Stomach smooth muscle (tissue), 2 donors: Measurements from ENCODE around the gene SHISA6.

Experiments used
- H3K27ac ChIP-seq: one replicate; pipeline ENCODE4 v1.7.0; 2013; ENCODE audit warnings: mild to moderate bottlenecking, low read length, inconsistent platforms
- H3K27me3 ChIP-seq, 2 donors: one replicate each; pipeline ENCODE4 v1.7.0; 2013; ENCODE audit warnings: low read length in 2 of 2; ENCODE audit not compliant: insufficient read depth in 2 of 2, control insufficient read depth in 1 of 2
- H3K36me3 ChIP-seq, 2 donors: one replicate each; pipeline ENCODE4 v1.7.0; 2013; ENCODE audit warnings: low read length in 2 of 2; ENCODE audit not compliant: control insufficient read depth in 2 of 2, insufficient read depth in 2 of 2
- H3K4me1 ChIP-seq: one replicate; pipeline ENCODE4 v1.7.0; 2013; ENCODE audit warnings: low read length; ENCODE audit not compliant: control insufficient read depth, insufficient read depth
- H3K4me3 ChIP-seq, 2 donors: one replicate each; pipeline ENCODE4 v1.7.0; 2013; ENCODE audit warnings: low read length in 2 of 2
- H3K9ac ChIP-seq, 2 donors: one replicate each; pipeline ENCODE4 v1.7.0; 2013; ENCODE audit warnings: low read length in 2 of 2, mild to moderate bottlenecking in 1 of 2
- H3K9me3 ChIP-seq, 2 donors: one replicate each; pipeline ENCODE4 v1.7.0; 2013; ENCODE audit warnings: low read length in 2 of 2; ENCODE audit not compliant: control insufficient read depth in 2 of 2
- donor health status: healthy.
- donor health status: Pancreatic carcinoma.

SHISA6 gene

DNA sequence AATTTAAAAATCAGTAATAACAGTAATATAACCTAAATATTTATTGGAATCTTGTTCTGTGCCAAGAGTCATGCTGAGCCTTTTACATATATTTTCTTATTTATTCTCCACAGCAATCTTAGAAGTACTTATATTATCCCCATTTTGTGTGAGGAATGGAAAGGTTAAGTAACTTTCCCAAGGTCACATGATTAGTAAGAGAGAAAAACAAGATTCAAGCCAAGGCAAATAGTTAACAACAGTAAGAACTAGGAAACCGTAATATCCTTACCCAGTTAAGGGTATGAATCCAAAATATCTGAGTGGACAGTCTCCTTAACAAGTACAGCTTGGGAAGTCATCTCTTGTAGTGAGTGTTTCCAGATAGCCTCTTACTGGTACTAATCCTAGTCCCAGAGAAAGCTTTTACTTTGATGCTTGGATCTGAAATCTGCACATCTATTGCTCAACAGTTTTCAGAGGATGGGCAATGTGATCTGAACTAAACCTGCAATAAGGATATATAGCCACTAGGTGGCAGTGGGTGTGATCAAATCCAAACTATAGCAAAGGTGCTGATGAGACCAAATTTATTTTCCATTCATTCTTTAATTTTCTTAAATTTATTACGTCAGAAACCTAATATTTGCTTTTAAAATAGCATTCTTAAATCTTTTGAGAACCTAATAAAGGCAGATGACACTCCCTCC is 23.3 kb downstream of the SHISA6 start:
- no peak overlapping the region for H3K27ac ChIP-seq
- no peaks in the 10 kb centered on the region for H3K27me3 ChIP-seq
- no peak overlapping the region for H3K4me3 ChIP-seq
- peaks cover 0 to 7% of the 10 kb centered on the region in 2 donors for H3K9me3 ChIP-seq
- no peaks in the 10 kb centered on the region for H3K36me3 ChIP-seq
- no peaks in the 10 kb centered on the region for H3K4me1 ChIP-seq
- H3K9ac ChIP-seq, result no peak overlapping the region

GRCh38 chr17:11267999-11268575 is 27.1 kb downstream of the SHISA6 start:
- Histone ChIP-seq H3K9ac (no peak overlapping the region), H3K9me3 (peaks cover 0 to 7% of the 10 kb centered on the region in 2 donors), H3K36me3 (no peaks in the 10 kb centered on the region), H3K27me3 (no peaks in the 10 kb centered on the region), H3K27ac (no peak overlapping the region), H3K4me1 (no peaks in the 10 kb centered on the region), H3K4me3 (no peak overlapping the region)

DNA sequence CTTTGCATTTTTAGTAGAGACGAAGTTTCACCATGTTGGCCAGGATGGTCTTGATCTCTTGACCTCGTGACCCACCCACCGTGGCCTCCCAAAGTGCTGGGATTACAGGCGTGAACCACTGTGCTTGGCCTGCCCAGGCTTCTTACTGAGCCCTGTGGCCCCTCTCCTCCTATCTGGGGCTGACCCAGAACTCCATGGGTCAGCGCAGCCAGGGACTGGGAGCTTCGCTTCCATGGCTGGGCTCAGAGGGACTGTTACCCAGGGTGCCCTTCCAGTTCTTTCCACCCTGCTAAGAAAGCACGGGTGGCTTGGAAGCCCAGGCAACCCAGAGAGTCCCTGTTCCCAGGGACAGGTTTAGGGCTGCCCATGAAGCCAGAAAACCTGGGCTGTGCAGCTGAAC is 28.2 kb downstream of the SHISA6 start:
- no peak overlapping the region for H3K9ac ChIP-seq

DNA sequence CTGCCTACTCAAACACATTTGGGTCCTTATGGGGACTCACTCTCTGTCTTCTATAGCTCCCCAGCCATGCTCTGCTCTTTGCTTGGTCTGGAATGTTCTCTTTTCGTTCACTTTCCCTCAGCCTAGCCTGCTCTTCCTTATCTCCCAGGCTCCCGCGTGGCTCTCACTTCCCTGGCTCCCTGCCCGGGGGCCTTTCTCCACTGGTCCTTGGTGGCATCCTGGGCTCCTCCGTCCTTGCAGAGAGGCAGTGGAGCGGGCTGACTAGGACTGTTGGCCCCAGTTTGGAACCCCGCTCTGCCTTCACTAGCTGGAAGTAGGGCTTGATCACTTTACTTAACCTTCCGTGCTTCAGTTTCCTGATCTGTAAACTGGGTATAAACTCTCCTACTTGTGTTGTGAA is 31.2 kb downstream of the SHISA6 start:
- Histone ChIP-seq H3K4me1 (no peaks in the 10 kb centered on the region), H3K9me3 (no peaks in the 10 kb centered on the region), H3K27me3 (no peaks in the 10 kb centered on the region), H3K4me3 (no peak overlapping the region), H3K9ac (no peak overlapping the region), H3K36me3 (no peaks in the 10 kb centered on the region), H3K27ac (no peak overlapping the region)

More for the DNA sequence above, 28.2 kb downstream of the SHISA6 start:
- Histone ChIP-seq H3K27ac (no peak overlapping the region), H3K4me1 (no peaks in the 10 kb centered on the region), H3K36me3 (no peaks in the 10 kb centered on the region), H3K4me3 (no peak overlapping the region), H3K27me3 (no peaks in the 10 kb centered on the region), H3K9me3 (no peaks in the 10 kb centered on the region)

GRCh38 chr17:11273596-11273995 is 32.6 kb downstream of the SHISA6 start:
- no peaks in the 10 kb centered on the region for H3K27me3 ChIP-seq
- no peak overlapping the region for H3K4me3 ChIP-seq
- H3K27ac ChIP-seq, result no peak overlapping the region
- no peak overlapping the region for H3K9ac ChIP-seq
- no peaks in the 10 kb centered on the region for H3K4me1 ChIP-seq
- H3K36me3 ChIP-seq, result no peaks in the 10 kb centered on the region
- H3K9me3 ChIP-seq, result peaks cover 0 to 2% of the 10 kb centered on the region in 2 donors

GRCh38 chr17:11274106-11274505 is 33.1 kb downstream of the SHISA6 start:
- Histone ChIP-seq H3K9me3 (peaks cover 0 to 2% of the 10 kb centered on the region in 2 donors), H3K4me3 (no peak overlapping the region), H3K36me3 (no peaks in the 10 kb centered on the region), H3K4me1 (no peaks in the 10 kb centered on the region), H3K27me3 (no peaks in the 10 kb centered on the region), H3K9ac (no peak overlapping the region), H3K27ac (no peak overlapping the region)

DNA sequence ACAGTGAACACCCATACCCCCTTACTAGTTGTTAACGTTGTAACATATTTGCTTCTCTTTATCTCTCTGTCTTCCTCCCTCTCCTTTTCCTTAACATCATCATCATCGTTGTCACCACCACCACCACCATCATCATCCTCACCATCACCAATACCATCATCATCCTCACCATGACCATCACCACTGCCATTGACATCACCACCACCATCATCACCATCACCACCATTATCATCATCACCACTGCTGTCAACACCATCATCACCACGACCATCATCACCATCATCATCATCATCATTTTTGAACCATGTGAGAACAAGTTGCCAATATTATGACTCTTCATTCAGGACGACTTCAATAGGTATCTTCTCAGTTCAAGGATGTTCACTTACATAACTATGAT is 35.5 kb downstream of the SHISA6 start:
- Histone ChIP-seq H3K27ac (no peak overlapping the region), H3K36me3 (no peaks in the 10 kb centered on the region), H3K27me3 (no peaks in the 10 kb centered on the region), H3K4me1 (no peaks in the 10 kb centered on the region), H3K9ac (no peak overlapping the region), H3K9me3 (peaks cover 0 to 2% of the 10 kb centered on the region in 2 donors), H3K4me3 (no peak overlapping the region)

DNA sequence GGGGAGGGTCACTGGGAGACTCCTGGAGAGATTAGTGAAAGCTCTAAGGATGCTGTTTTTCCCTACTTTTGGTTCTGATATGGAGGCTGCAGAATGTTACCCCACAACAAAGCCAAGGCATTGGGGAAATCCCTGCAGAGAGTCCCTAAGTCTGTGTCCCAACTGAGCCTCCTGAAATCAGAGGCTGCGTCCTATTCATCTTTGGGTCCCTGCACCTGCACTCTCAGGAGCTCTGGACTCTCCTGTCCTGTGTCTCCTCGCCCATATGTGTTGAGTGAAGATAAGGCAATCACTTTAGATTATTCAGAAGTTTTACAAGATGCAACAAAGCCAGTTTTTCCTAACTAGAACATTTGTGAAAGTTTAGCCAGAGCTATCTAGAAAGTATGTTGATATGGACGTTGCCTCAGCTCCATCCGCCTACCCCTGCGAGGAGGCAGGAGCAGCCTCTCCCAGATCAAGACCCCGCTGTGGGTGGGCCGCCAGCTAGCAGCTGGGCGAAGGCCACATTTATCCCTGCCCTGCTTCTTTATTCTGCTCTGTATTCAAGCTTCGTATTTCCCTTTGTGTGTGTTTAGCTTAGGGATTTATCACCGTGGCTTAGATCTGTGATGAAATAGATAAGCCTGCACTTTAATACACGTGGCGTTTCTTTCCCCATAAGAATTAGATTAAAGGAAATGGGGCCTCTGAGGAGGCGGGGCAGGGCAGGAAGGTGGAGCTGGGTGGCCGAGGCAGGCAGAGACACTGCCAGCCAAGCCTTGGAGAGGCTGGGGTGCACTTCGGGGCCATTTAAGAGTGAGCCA is 37.4 kb downstream of the SHISA6 start:
- H3K36me3 ChIP-seq, result no peaks in the 10 kb centered on the region
- no peak overlapping the region for H3K27ac ChIP-seq
- no peaks in the 10 kb centered on the region for H3K27me3 ChIP-seq
- peaks cover 0 to 2% of the 10 kb centered on the region in 2 donors for H3K9me3 ChIP-seq
- no peak overlapping the region for H3K4me3 ChIP-seq
- H3K4me1 ChIP-seq, result no peaks in the 10 kb centered on the region
- H3K9ac ChIP-seq, result no peak overlapping the region

DNA sequence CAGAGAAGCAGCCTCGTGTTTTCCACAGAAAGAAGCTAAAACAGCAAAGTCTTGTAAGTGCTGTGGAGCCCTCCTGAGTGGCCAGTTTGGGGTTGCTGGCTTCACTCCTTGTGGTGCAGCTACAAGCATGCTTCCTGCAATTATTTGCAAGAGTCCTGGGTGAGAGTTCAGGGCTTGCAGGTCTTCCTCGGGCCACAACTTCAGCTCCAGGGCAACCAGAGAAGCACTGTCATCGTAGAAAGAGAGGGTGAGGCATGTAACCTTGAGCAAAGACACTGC is 37.9 kb downstream of the SHISA6 start:
- peaks cover 0 to 2% of the 10 kb centered on the region in 2 donors for H3K9me3 ChIP-seq
- H3K27me3 ChIP-seq, result no peaks in the 10 kb centered on the region
- H3K27ac ChIP-seq, result no peak overlapping the region
- no peaks in the 10 kb centered on the region for H3K36me3 ChIP-seq
- no peaks in the 10 kb centered on the region for H3K4me1 ChIP-seq
- no peak overlapping the region for H3K4me3 ChIP-seq
- no peak overlapping the region for H3K9ac ChIP-seq

DNA sequence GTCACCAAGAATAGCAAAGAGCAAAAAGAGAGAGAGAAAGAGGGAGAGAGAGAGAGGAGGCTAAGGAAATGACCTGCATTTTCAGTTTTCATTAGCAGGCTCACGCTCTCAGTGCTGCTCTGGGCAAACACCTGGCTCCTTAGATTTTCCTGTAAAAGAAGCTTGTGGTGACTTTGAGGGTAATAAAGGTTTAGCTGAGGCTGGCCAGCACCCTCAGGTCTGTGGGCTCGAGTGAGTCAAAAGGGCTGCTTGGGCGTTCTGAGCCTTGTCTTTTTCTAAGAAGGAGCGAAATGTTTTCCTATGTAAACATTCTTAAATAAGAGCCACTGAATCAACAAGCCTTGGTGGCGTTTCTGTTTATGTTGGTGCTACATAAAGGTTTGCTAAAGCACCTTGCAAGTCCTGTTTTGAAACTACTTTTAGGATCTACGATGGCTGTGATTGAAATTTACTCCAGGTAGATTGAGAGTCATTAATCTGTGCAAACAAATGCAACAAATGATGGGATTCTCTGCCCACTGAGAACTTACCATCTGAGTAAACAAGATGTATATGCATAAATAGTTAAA is 38.8 kb downstream of the SHISA6 start:
- Histone ChIP-seq H3K36me3 (no peaks in the 10 kb centered on the region), H3K4me3 (no peak overlapping the region), H3K9me3 (peaks cover 0 to 2% of the 10 kb centered on the region in 2 donors), H3K9ac (no peak overlapping the region), H3K4me1 (no peaks in the 10 kb centered on the region), H3K27me3 (no peaks in the 10 kb centered on the region), H3K27ac (no peak overlapping the region)
